ENCODE data around the gene KRTAP10-12. TPM values are rescaled to one million over a fixed set of nuclear protein-coding genes. Genes with fewer than 3 reads are reported as not detected.

The KRTAP10-12 gene
- total RNA-seq, 4 donors from 2014 or later: not detected

Small RNA genes lying within 50 kb of the gene (small RNA-seq; reads per million reads assigned to genes)
- gene KRTAP12-6P: not detected

Other genes starting within 250 kb of the KRTAP10-12 start
- 1 to 10 TPM; 2.0 to 8.0 (median 3.8) TPM for gene LRRC3, start 241.7 kb upstream of the KRTAP10-12 start, total RNA-seq
- gene KRTAP10-1, start 157.0 kb upstream of the KRTAP10-12 start, total RNA-seq: not detected
- gene KRTAP10-2, start 145.7 kb upstream of the KRTAP10-12 start, total RNA-seq: not detected
- gene KRTAP10-3, start 138.4 kb upstream of the KRTAP10-12 start, total RNA-seq: not detected
- gene KRTAP10-4, start 123.4 kb upstream of the KRTAP10-12 start, total RNA-seq: not detected
- not detected for gene KRTAP10-5, start 116.6 kb upstream of the KRTAP10-12 start, total RNA-seq
- not detected for gene KRTAP10-6, start 104.7 kb upstream of the KRTAP10-12 start, total RNA-seq
- not detected for gene KRTAP10-7, start 96.6 kb upstream of the KRTAP10-12 start, total RNA-seq
- not detected for gene KRTAP10-8, start 85.1 kb upstream of the KRTAP10-12 start, total RNA-seq
- not detected for gene KRTAP10-9, start 70.1 kb upstream of the KRTAP10-12 start, total RNA-seq
- not detected for gene KRTAP10-10, start 59.8 kb upstream of the KRTAP10-12 start, total RNA-seq
- not detected for gene KRTAP10-11, start 50.8 kb upstream of the KRTAP10-12 start, total RNA-seq
- not detected for gene KRTAP12-4, start 42.5 kb upstream of the KRTAP10-12 start, total RNA-seq
- gene KRTAP12-3, start 39.2 kb upstream of the KRTAP10-12 start, total RNA-seq: not detected
- gene KRTAP12-2, start 30.2 kb upstream of the KRTAP10-12 start, total RNA-seq: not detected
- gene KRTAP12-1, start 15.0 kb upstream of the KRTAP10-12 start, total RNA-seq: not detected
- gene TSPEAR, start 14.4 kb downstream of the KRTAP10-12 start, total RNA-seq: not detected
- 100 to 1,000 TPM in 2 of 4 donors, 10 to 100 TPM in 2; 89.4 to 165 (median 99.3) TPM for gene UBE2G2, start 104.6 kb downstream of the KRTAP10-12 start, total RNA-seq
- gene SUMO3, start 120.9 kb downstream of the KRTAP10-12 start, total RNA-seq: 10 to 100 TPM; 59.9 to 70.8 (median 62.1) TPM
- gene PTTG1IP, start 176.5 kb downstream of the KRTAP10-12 start, total RNA-seq: 100 to 1,000 TPM; 175 to 328 (median 234) TPM
- 10 to 100 TPM; 32.7 to 87.3 (median 56.2) TPM for gene ITGB2, start 223.7 kb downstream of the KRTAP10-12 start, total RNA-seq
- 10 to 100 TPM in 2 of 4 donors, 1 to 10 TPM in 2; 3.7 to 19.8 (median 13.3) TPM for gene SLX9, start 242.9 kb downstream of the KRTAP10-12 start, total RNA-seq

Measured in tibial nerve (tissue), 4 donors.